GM21825 (cell line): ENCODE results near the gene RTP3.
A peak's percentile ranks its signal among the peaks of the same experiment; 100 is the strongest.

Source experiments
- ATAC-seq: cut with Tn5 transposase; IDR thresholded peaks from one replicate; pipeline ENCODE4 v1.9.1; 2021; ENCODE audit warnings: mild to moderate bottlenecking, moderate library complexity; ENCODE audit not compliant: unreplicated experiment

RTP3 gene

GRCh38 chr3:46468753-46469600 lies 28.8 kb upstream of the RTP3 start:
- no peak for ATAC-seq

DNA sequence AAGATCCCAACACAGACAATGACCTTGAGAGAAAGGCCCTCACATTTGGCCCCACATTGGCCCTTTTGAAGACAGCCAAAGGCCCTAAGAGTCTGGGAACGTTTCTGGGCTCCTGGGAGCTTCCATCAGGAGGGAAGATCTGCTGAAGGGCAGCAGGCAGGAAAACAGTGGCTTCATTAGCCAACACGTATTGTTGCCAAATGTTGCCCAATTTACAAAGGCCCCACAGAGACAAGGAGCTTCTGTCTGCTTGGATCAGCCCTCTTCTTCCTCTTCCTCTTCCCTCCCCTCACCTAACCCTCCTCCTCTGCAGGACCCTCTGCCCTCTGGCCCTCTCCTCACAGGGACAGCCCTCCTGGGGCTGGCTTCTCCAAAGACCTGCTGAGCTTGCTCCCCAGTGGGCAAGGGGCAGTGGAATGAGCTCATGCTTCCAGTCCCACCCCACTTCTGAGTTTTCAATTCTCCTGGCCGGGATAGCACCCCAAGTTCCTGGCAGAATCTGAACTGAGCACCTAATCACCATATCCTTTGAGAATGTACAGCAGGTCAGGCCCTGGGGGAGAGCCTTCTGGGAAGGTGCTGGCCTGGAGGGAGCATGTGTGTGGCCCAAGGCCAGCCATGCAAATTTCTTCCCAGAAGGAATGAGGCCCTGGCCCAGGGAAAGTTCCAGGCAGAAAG lies 28.0 kb upstream of the RTP3 start:
- no peak for ATAC-seq

- ATAC-seq: no peak
Observed at GRCh38 chr3:46470831-46471230, 26.9 kb upstream of the RTP3 start.

GRCh38 chr3:46471371-46471914 lies 26.3 kb upstream of the RTP3 start:
- no peak for ATAC-seq

DNA sequence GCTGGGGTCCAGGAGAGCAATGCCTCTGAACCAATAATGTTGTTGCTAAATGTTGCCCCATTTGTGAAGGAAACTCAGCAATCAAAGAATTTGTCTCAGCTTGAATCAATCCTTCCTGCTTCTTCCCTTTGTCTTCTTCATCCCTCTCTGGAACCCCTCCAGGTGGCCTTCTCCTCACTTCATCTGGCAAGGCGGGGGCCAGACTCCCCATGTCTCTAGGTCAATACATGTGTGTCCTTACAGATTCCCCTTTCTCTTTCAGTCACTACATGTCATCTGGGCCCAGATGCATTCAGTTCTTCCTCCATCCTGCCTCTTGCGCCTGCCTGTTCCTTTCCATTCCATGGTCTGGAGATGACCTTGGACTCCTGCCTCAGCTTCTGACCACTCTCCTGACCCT lies 25.0 kb upstream of the RTP3 start:
- no peak for ATAC-seq

DNA sequence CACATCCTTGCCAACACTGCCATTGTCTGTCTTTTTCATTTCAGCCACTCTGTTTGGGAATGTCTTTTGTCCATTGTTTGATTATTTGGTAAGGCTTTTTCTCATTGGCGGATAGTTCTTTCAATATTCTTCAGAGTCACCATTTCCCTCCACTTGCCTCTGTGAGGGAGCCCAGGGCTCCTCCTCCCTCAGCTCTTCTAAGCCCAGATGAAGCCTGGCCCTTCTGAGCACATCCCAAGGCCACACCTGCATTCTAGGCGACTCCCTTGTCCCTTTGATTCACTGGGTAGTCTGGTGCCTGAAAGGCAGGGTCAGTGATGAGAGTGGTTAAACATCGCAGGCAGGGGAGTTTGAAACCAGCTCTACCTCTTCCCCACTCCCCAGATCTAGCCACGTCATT lies 20.6 kb upstream of the RTP3 start:
- no peak for ATAC-seq

GRCh38 chr3:46477756-46478155 lies 20.0 kb upstream of the RTP3 start:
- ATAC-seq: no peak

- no peak for ATAC-seq
Observed at GRCh38 chr3:46478341-46478740, 19.4 kb upstream of the RTP3 start.

- no peak for ATAC-seq
Observed at GRCh38 chr3:46479021-46479420, 18.8 kb upstream of the RTP3 start.

DNA sequence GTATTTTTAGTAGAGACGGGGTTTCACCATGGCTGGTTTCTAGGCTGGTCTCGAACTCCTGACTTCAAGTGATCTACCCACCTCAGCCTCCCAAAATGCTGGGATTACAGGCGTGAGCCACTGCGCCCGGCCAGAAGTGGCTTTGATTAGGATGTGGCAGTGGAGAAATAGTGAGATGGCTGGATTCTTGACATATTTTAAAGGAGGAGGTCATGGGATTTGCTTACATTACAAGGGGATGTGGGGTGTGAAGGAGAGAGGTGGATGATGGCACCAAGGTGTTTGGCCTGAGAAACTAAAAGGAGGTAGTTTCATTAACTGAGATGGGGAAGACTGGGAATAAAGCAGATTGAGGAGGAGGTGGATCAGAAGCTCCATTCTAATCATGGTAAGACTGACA lies 18.1 kb upstream of the RTP3 start:
- ATAC-seq: no peak

DNA sequence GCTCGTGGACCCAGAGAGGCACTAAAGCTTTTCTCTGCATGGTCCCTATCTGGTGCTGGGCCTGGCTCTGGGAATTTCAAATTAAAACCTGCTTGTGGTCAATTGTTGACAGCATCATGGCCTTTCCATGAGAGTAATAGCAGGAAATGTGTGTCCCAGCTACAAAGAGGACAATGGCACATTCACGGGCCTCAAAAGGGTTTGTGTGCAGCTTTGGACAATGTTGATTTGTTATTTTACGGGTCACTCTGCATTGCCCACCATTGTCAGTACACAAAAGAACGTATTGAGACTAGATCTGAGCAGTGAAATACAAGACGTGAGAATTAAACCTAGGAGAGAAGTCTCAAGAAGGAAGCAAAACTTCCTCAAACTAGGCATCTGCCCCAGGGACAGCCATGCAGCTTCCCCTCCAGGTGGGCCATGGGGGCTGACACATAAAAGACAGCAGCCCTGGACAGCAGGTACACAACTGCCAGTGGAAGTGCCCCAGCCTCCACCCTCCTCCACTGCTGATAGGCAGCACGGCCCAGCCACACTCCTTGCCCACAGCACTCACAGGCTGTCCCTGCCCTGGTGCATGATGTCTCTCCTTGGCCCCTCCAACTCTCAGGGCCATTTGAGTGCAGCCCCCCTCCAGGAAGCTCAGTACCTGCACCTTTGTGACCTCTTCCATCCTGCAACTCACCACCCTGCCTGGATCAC lies 17.1 kb upstream of the RTP3 start:
- ATAC-seq: no peak

DNA sequence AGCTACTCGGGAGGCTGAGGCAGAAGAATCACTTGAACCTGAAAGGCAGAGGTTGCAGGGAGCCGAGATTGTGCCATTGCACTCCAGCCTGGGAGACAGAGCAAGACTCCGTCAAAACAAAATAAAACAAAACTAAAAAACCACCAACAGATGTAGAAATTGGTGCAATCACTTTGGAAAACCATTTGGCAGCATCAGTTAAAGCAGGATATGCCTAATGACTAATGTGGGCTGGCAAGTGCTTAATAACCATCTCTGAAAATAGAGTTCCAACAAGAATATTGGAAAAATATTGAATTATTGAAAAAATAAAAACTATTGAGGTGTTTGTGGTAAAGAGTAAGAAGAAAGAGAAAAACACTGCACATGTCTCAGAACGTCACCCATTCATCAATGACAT lies 16.1 kb upstream of the RTP3 start:
- no peak for ATAC-seq

DNA sequence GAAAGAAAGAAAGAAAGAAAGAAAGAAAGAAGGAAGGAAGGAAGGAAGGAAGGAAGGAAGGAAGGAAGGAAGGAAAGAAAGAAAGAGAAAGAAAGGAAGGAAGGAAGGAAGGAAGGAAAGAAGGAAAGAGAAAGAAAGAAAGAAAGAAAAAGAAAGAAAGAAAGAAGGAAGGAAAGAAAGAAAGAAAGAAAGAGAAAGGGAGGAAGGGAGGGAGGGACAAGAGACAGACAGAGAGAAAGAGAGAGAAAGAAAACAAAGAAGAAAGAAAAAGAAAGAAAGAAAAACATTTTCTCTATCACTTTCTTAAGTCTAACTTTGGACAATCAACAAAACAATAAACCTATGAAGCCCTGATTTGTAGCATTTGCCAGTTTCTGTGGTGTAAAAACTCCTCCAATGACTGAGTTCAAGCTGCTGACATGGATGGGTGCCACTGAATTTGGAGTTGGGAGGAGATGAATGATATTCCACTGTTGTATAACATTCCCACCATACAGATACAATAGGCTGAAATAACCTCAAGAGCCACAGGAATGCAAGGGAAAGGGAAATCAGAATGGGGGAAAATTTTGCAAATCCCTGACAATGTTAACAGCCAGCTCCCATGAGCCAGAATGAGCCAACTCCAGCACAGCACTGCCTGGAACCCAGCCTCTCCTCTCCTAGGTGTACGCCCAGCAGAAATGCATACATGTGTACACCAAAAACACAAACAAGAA lies 15.0 kb upstream of the RTP3 start:
- no peak for ATAC-seq

GRCh38 chr3:46483825-46484224 lies 14.0 kb upstream of the RTP3 start:
- no peak for ATAC-seq

DNA sequence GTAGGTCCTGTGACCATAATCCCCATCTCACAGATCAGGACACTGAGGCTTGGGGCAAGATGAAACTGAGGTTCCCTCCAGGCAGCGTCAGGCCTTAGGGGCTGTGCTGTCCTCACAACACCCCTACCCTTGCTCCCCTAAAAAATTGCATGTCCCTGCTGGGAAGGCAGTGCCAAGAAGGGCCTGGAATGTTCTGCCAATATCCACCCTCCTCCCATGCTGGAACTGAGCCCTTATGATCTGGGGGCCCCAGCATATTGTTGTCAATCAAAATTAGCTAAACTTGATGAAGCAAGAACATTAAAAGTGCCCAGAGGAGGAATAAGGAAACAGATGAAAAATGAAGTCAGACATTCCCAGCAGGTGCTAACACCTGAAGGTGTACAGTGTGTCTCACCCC lies 13.4 kb upstream of the RTP3 start:
- no peak for ATAC-seq

DNA sequence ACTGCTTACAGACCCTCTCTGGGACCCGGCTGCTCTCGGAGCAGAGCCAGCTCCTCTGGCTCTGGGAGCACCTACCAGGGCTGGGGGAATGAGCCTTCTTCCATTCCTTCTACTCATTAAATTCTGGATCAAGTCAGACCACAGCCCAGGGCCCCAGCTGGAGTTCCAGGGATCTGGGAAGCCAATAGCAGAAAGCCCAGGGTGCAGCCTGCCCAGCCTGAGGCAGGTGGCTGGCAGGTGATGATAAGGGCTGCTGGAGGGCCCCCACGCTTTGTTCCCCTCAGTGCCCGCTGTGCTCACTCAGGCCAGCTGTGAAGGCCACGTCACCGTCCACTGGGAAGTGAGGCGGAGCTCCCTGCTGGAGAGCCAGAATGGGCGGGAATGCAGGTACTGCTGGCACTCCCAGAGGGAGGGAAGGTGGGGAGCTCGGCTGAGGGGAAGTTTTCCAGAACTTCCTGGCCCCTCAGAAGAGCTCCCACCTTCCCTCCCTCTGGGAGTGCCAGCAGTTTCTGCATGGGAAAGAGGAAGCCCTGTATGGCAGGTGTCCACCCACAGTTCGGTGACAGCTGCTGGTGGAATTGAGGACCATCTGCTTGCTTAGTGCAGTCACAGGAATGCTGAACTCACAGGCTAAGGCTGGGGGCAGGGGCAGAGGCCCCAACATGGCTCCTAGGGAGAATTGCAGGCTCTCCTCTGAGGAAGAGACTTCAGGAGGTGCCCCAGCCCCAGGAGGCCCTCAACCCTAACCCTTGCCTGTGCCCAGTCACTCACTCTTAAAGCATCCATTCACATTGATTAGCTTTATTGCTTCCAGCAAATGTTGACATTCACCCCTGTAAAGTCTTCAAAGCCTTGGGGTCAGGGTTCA lies 12.6 kb upstream of the RTP3 start:
- ATAC-seq: no peak

- no peak for ATAC-seq
Observed at GRCh38 chr3:46485779-46486175, 12.0 kb upstream of the RTP3 start.

DNA sequence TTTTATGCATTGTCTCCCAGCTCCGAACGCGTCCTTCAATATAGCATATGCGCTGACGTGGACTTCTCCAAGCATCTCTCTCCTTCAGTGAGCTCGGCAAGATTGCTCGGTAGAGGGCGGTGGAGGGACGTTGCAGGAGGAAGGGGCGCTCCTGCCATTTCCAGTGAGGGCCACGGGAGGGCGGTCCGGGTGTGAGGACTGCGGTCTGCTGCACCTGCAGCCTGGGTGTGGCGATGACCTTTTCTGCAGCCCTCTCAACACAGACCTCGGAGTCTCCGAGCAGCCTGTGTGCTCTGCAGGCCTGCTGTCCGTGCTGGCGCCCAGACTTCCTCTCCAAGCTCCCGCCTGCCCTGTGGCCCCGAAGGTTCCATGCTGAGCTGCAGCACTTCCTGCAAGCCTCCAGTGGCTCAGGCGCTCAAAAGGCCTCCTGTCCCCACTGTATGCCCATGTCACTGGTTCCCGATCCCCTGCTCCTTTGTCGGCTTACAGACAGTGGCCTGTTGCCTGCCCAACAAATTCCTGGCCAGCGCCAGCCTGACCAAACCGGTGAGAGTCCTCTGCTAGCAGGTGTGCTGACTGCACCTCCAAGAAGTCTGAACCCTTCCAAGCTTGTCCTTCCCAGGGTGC lies 8.9 kb upstream of the RTP3 start:
- ATAC-seq: peak; percentile 91

- ATAC-seq: no peak
Observed at GRCh38 chr3:46489381-46489780, 8.4 kb upstream of the RTP3 start.

GRCh38 chr3:46489875-46490274 lies 7.9 kb upstream of the RTP3 start:
- no peak for ATAC-seq
